Measurements from ENCODE around the gene IGFBP3.

DNA sequence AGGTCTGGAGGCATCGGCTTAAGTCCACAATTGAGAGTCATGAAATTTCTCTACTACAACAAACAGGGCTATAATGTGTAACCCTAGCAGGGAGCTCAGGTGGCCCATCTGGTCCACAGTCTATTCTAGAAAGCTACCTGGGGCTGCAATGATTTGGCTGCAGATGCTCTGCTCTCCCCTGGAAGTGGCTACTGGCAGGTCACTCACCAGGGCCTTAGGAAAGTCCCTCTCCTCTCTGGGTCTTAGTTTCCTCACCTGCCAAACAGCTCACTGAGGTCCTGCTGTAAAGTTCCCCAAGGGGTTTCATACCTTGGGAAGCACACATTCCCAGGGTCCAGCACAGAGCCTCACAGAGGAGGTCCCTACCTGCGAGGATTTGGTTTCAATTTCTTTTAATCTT is 2.5 kb downstream of the IGFBP3 start:
- no peak for TF ChIP-seq CTCF (IDR thresholded peaks at IDR 0.05)
- no peak for TF ChIP-seq POLR2A (IDR thresholded peaks at IDR 0.05)

Measured in lower leg skin (tissue), 3 donors.